Measurements from ENCODE around the gene SKAP1. TPM values are rescaled to one million over a fixed set of nuclear protein-coding genes. Genes with fewer than 3 reads are reported as not detected.
"Not testable (repeated sequence)": the region's sequence is repeated elsewhere in the genome, so short reads cannot be mapped to it uniquely, and the experiment has no call there.

SKAP1 gene
- total and polyA plus RNA-seq, 7 donors, result 0.09 to 1.0 (median 0.42) TPM; not detected in 2

- 42 to 54% (median 46%) methylated on average over 2 of the region's 2 CpGs for WGBS, 3 donors
- Histone ChIP-seq H3K9me3 (no peaks in the 10 kb centered on the region), H3K27ac (no peak overlapping the region), H3K27me3 (ENCODE audit: insufficient read depth in 3 of 3, low read length in 2 of 3) (peaks cover 0 to 5% (median 4%) of the 10 kb centered on the region in 3 donors), H3K4me1 (no peaks in the 10 kb centered on the region), H3K36me3 (ENCODE audit: insufficient read depth in 1 of 2, low read depth in 1 of 2) (no peaks in the 10 kb centered on the region), H3K4me3 (no peak overlapping the region)
- no peak for TF ChIP-seq CTCF (IDR thresholded peaks at IDR 0.05)
- DNase-seq, result no peak
- no peak for ATAC-seq
- intact Hi-C loops (cut with DNase I), result loop anchor here in 1 of 2 donors (5.0 kb wide), 1 partner anchor 279 kb away; the partner anchor contains the start of gene HOXB8
These were observed 91.3 kb downstream of the SKAP1 start for GRCh38 chr17:48338720-48339119.

- intact Hi-C loops (cut with DNase I), result loop anchor here (2.0 to 5.0 kb wide), 3 partner anchors 23 to 281 kb away; partner anchors contain the start of gene HOXB8 (in 1 of the 2)
- H3K27ac ChIP-seq; DNase-seq; H3K4me1 ChIP-seq; H3K36me3 ChIP-seq (ENCODE audit: insufficient read depth in 1 of 2, low read depth in 1 of 2); H3K4me3 ChIP-seq; ATAC-seq; H3K9me3 ChIP-seq; H3K27me3 ChIP-seq (ENCODE audit: insufficient read depth in 3 of 3, low read length in 2 of 3): not testable (repeated sequence)
- WGBS, 3 donors, result 75 to 90% (median 87%) methylated on average over 2 of the region's 2 CpGs
These were observed 92.1 kb downstream of the SKAP1 start for GRCh38 chr17:48337903-48338302.

GRCh38 chr17:48336986-48337385 lies 93.0 kb downstream of the SKAP1 start:
- H3K27me3 ChIP-seq (ENCODE audit: insufficient read depth in 3 of 3, low read length in 2 of 3), result peaks cover 0 to 8% (median 4%) of the 10 kb centered on the region in 3 donors
- no peaks in the 10 kb centered on the region for H3K4me1 ChIP-seq
- TF ChIP-seq CTCF (IDR thresholded peaks at IDR 0.05), result no peak
- no peak overlapping the region for H3K27ac ChIP-seq
- no peaks in the 10 kb centered on the region for H3K36me3 ChIP-seq (ENCODE audit: insufficient read depth in 1 of 2, low read depth in 1 of 2)
- ATAC-seq (no peak), DNase-seq (no peak)
- H3K9me3 ChIP-seq, result no peaks in the 10 kb centered on the region
- 79 to 95% (median 86%) methylated on average over 2 of the region's 2 CpGs for WGBS, 3 donors
- H3K4me3 ChIP-seq, result no peak overlapping the region
- intact Hi-C loops (cut with DNase I), result loop anchor here (2.0 to 5.0 kb wide), 3 partner anchors 24 to 282 kb away; partner anchors contain the start of gene HOXB8 (in 1 of the 2)

- no peaks in the 10 kb centered on the region for H3K4me1 ChIP-seq
- ATAC-seq, result peak in 1 of 4 donors; percentile 40
- H3K27me3 ChIP-seq (ENCODE audit: insufficient read depth in 3 of 3, low read length in 2 of 3), result peaks cover 0 to 13% (median 8%) of the 10 kb centered on the region in 3 donors
- no peak overlapping the region for H3K4me3 ChIP-seq
- DNase-seq, result no peak
- intact Hi-C loops (cut with DNase I), result loop anchor here (2.0 to 5.0 kb wide), 3 partner anchors 25 to 283 kb away; partner anchors contain the start of gene HOXB8 (in 1 of the 2)
- no peak overlapping the region for H3K27ac ChIP-seq
- TF ChIP-seq CTCF (IDR thresholded peaks at IDR 0.05), result peak; percentile 72
- 7 to 12% (median 10%) methylated on average over 5 of the region's 5 CpGs for WGBS, 3 donors
- H3K36me3 ChIP-seq (ENCODE audit: insufficient read depth in 1 of 2, low read depth in 1 of 2), result no peaks in the 10 kb centered on the region
- no peaks in the 10 kb centered on the region for H3K9me3 ChIP-seq
These were observed 94.0 kb downstream of the SKAP1 start for GRCh38 chr17:48335858-48336500.

GRCh38 chr17:48335146-48335784 lies 94.7 kb downstream of the SKAP1 start:
- peaks cover 0 to 15% (median 8%) of the 10 kb centered on the region in 3 donors for H3K27me3 ChIP-seq (ENCODE audit: insufficient read depth in 3 of 3, low read length in 2 of 3)
- no peaks in the 10 kb centered on the region for H3K4me1 ChIP-seq
- no peaks in the 10 kb centered on the region for H3K9me3 ChIP-seq

More at GRCh38 chr17:48335146-48335784, 94.7 kb downstream of the SKAP1 start:
- TF ChIP-seq CTCF (IDR thresholded peaks at IDR 0.05), result no peak
- no peak overlapping the region for H3K27ac ChIP-seq
- no peaks in the 10 kb centered on the region for H3K36me3 ChIP-seq (ENCODE audit: insufficient read depth in 1 of 2, low read depth in 1 of 2)
- intact Hi-C loops (cut with DNase I), result loop anchor here in 1 of 2 donors (5.0 kb wide), 1 partner anchor 282 kb away; the partner anchor contains the start of gene HOXB8
- H3K4me3 ChIP-seq, result no peak overlapping the region
- ATAC-seq, result no peak
- DNase-seq, result no peak
